Measurements from ENCODE around the gene AKAP17A. TPM values are rescaled to one million over a fixed set of nuclear protein-coding genes. Genes with fewer than 3 reads are reported as not detected.

Gene AKAP17A
- total and polyA plus RNA-seq, 4 donors: 5.2 to 49.1 (median 19.2) TPM

- Histone ChIP-seq H3K4me1 (ENCODE audit: control insufficient read depth in 4 of 4, insufficient read depth in 4 of 4, low read length in 3 of 4) (peaks cover 0 to 31% (median 15%) of the 10 kb centered on the region in 4 donors), H3K4me3 (ENCODE audit: low read depth in 1 of 3, low read length in 3 of 3) (no peak overlapping the region), H3K9me3 (ENCODE audit: control insufficient read depth in 4 of 4, low read length in 3 of 4) (no peaks in the 10 kb centered on the region), H3K27ac (ENCODE audit: low read depth in 1 of 2, low read length in 2 of 2) (no peak overlapping the region), H3K9ac (ENCODE audit: low read depth in 1 of 2, low read length in 2 of 2) (no peak overlapping the region), H3K27me3 (ENCODE audit: control insufficient read depth in 4 of 4, insufficient read depth in 4 of 4, low read length in 3 of 4) (no peaks in the 10 kb centered on the region), H3K36me3 (ENCODE audit: control insufficient read depth in 4 of 4, insufficient read depth in 3 of 4, low read depth in 1 of 4, low read length in 3 of 4) (peaks cover 34 to 67% (median 44%) of the 10 kb centered on the region in 4 donors)
- 94% methylated on average over 17 of the region's 17 CpGs for WGBS
- TF ChIP-seq FOXA1 (IDR thresholded peaks at IDR 0.05): no peak
- TF ChIP-seq ZBTB33 (IDR thresholded peaks at IDR 0.05): no peak
- TF ChIP-seq GABPA (IDR thresholded peaks at IDR 0.05 in 1 of 2, conservative IDR thresholded peaks at IDR 0.05 in 1 of 2): no peak
- no peak for TF ChIP-seq FOXA2 (IDR thresholded peaks at IDR 0.05)
- TF ChIP-seq TAF1 (conservative IDR thresholded peaks at IDR 0.05): no peak
- TF ChIP-seq EGR1 (IDR thresholded peaks at IDR 0.05; ENCODE audit: low read depth in 2 of 2): no peak
- TF ChIP-seq ATF3 (IDR thresholded peaks at IDR 0.05): no peak
- TF ChIP-seq SP1 (IDR thresholded peaks at IDR 0.05): no peak
- TF ChIP-seq NR2F2 (IDR thresholded peaks at IDR 0.05): no peak
- no peak for TF ChIP-seq RAD21 (IDR thresholded peaks at IDR 0.05)
- TF ChIP-seq JUND (IDR thresholded peaks at IDR 0.05): no peak
- DNase-seq (ENCODE audit: low spot score): no peak
These were observed 4.3 kb downstream of the AKAP17A start for GRCh38 chrX:1595711-1596060.

DNA sequence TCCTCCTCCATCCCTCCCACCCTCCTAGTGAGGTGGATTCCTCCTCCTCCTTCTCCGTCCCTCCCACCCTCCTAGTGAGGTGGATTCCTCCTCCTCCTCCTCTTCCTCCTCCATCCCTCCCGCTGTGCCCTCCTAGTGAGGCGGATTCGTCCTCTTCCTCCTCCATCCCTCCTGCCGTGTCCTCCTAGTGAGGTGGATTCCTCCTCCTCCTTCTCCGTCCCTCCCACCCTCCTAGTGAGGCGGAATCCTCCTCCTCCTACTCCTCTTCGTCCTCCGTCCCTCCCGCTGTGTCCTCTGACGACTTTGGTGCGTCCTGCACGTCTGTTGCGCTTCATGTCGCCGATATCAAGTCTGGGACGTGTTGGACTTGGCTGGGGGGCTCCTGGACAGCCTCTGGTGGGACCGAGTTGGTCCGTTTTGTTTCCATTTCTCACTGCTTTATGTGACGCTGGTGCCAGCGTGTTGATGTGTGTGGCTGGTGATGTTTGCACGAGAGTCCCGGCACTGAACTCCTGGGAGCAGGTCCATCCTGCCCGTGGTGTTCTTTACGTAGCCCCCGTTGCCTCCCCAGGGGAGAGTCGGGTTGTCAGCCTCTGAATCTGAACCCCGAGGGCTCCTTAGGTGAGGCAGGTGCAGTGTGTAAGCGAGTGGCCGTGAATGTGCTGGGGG lies 5.4 kb downstream of the AKAP17A start:
- Histone ChIP-seq H3K36me3 (ENCODE audit: control insufficient read depth in 4 of 4, insufficient read depth in 3 of 4, low read depth in 1 of 4, low read length in 3 of 4) (peaks cover 44 to 78% (median 53%) of the 10 kb centered on the region in 4 donors), H3K9ac (ENCODE audit: low read depth in 1 of 2, low read length in 2 of 2) (no peak overlapping the region), H3K27me3 (ENCODE audit: control insufficient read depth in 4 of 4, insufficient read depth in 4 of 4, low read length in 3 of 4) (no peaks in the 10 kb centered on the region), H3K4me1 (ENCODE audit: control insufficient read depth in 4 of 4, insufficient read depth in 4 of 4, low read length in 3 of 4) (peaks cover 0 to 31% (median 15%) of the 10 kb centered on the region in 4 donors), H3K27ac (ENCODE audit: low read depth in 1 of 2, low read length in 2 of 2) (no peak overlapping the region), H3K9me3 (ENCODE audit: control insufficient read depth in 4 of 4, low read length in 3 of 4) (no peaks in the 10 kb centered on the region), H3K4me3 (ENCODE audit: low read depth in 1 of 3, low read length in 3 of 3) (no peak overlapping the region)
- no peak for TF ChIP-seq SP1 (IDR thresholded peaks at IDR 0.05)
- TF ChIP-seq YY1 (IDR thresholded peaks at IDR 0.05): no peak
- TF ChIP-seq ZBTB33 (IDR thresholded peaks at IDR 0.05): no peak
- no peak for TF ChIP-seq RXRA (IDR thresholded peaks at IDR 0.05)
- no peak for TF ChIP-seq FOXA1 (IDR thresholded peaks at IDR 0.05)
- TF ChIP-seq TAF1 (conservative IDR thresholded peaks at IDR 0.05): no peak
- TF ChIP-seq NR2F2 (IDR thresholded peaks at IDR 0.05): no peak
- TF ChIP-seq GABPA (IDR thresholded peaks at IDR 0.05 in 1 of 2, conservative IDR thresholded peaks at IDR 0.05 in 1 of 2): no peak
- no peak for TF ChIP-seq RAD21 (IDR thresholded peaks at IDR 0.05)
- TF ChIP-seq FOXA2 (IDR thresholded peaks at IDR 0.05): no peak
- no peak for TF ChIP-seq ATF3 (IDR thresholded peaks at IDR 0.05)
- 89% methylated on average over 30 of the region's 30 CpGs for WGBS
- no peak for DNase-seq (ENCODE audit: low spot score)
